NCI-H82 treated with DMSO at 0.1 percent for 48 hours (cell line): Measurements from ENCODE around the gene PRPF39.
"Not testable (repeated sequence)": the region's sequence is repeated elsewhere in the genome, so short reads cannot be mapped to it uniquely, and the experiment has no call there.

ENCODE experiments used
- DNase-seq: peaks from one replicate; lab custom pipeline; 2025; ENCODE audit not compliant: unreplicated experiment; lab: John Stamatoyannopoulos, UW

The PRPF39 gene

DNA sequence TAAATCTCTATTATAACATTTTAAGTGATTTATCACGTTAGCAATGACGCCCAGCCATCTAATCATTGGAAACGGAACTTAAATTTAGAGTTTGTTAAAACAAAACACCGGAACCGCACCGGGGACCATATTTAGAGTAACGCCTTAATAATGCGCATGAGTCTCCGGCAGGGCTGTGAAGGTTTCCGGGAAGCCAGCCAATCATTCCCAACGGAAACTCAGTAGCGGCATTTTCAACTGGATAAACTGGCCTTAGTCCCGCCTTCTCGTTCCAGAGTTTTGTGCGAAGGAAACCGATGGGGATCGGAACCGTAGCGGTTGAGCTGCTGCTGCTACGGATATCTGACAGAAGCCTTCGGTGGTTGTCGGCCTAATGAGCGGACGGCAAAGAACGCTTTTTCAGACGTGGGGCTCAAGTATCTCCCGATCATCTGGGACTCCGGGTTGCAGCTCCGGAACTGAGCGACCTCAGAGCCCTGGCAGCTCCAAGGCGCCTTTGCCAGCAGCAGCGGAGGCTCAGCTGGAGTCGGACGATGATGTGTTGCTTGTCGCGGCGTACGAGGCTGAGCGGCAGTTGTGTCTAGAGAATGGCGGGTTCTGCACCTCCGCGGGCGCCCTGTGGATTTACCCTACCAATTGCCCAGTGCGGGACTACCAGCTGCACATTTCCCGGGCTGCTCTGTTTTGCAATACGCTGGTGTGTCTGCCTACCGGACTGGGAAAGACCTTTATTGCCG lies 51.9 kb downstream of the PRPF39 start, which contains the start of gene FANCM:
FANCM (plus strand) TSS at position 272 of the 737 bp plus-strand sequence; CDS start at position 374, 102 bp downstream.
- DNase-seq, result peak; percentile 89

DNA sequence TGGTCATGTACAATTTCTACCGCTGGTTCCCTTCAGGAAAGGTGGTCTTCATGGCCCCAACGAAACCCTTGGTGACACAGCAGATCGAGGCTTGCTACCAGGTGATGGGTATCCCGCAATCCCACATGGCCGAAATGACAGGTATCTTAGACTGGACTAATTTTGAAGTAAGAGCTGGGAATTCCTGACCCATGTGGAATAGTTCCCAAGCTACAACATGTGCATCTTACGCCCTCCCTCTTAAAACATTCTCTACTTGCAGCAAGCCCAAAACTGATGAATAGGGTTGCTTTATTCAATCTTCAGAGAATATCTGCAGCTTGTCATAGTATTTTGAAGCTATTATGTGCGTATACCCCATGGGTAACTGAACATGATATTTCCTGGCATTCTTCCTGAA lies 52.5 kb downstream of the PRPF39 start:
- DNase-seq, result no peak

DNA sequence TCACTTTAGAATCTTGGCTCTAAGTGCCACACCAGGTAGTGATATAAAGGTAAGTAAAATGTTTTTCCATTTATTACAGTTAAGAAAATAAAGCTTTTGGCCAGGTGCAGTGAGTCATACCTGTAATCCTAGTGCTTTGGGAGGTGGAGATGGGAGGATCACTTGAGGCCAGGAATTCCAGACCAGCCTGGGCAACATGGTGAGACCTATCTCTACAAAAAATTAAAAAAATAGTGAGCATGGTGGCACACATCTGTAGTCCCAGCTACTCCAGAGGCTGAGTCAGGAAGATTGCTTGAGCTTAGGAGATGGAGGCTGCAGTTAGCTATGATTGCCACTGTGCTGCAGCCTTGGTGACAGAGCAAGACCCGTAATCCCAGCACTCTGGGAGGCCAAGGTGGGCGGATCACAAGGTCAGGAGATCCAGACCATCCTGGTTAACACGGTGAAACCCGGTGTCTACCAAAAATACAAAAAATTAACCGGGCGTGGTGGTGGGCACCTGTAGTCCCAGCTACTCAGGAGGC lies 56.8 kb downstream of the PRPF39 start:
- no peak for DNase-seq

DNA sequence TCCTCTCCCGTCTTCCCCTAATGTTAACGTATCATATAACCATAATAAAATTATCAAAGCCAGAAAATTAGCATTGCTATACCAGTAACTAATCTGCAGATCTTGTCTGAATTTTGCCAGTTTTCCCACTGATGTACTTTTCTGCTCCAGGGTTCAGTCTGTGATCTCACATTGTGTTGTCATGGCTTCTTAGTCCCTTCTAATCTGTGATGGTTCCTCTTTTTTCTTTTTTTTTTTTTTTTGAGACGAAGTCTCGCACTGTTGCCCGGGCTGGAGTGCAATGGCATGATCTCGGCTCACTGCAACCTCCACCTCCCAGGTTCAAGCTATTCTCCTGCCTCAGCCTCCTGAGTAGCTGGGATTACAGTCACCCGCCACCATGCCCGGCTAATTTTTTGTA lies 58.2 kb downstream of the PRPF39 start:
- DNase-seq, result not testable (repeated sequence)

DNA sequence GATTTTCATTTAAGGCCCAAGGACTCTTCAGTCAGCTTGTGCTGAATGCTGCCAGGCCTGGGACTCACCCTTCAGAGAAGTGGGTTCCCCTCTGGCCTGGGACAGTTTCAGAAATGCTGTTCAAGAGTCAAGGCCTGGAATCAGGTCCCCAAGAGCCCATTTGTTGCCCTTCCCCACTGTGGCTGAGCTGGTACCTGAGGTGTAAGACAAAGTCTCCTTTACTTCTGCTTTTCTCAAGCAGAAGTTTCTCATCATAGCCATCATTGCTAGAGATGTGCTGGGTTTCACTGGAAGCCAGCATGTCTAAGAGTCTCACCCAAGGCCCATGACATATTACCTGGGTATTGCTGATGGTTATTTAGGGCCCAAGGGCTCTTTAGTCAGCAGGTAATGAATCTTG lies 60.7 kb downstream of the PRPF39 start:
- no peak for DNase-seq

DNA sequence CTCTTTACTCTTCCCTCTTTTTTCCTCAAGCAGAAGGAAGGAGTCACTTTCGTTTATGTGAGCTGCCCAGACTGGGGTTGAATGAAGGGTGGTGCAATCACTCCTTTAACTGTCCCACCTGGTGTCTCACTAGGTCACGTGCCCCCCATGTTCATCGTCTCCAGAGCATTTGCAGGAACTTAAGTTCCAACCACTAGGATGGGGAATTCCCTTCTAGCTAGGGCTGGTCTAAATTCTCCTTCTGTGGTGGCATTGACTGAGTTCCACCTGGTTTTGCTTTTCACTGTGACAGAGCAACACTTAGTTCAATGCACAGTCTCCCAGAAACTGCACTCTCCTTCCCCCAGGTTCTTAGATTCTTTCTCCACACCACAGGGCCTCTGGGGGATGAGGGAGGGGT lies 61.3 kb downstream of the PRPF39 start:
- DNase-seq, result no peak

DNA sequence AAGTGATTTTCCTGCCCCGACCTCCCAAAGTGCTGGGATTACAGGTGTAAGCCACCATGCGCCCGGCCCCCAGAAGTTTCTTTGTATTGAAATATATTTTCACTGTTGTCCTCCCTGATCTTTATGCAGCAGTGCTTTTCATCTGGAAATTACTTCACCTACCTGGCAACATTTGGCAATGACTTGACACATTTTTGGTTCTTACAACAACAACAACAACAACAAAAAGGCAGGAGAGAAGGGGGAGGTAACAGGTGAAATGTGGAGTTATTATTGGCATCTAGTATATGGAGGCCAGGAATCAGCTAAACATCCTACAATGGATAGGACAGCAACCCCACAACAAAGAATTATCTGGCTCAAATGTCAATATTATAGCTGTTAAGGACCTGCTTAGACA lies 65.7 kb downstream of the PRPF39 start:
- DNase-seq, result no peak

DNA sequence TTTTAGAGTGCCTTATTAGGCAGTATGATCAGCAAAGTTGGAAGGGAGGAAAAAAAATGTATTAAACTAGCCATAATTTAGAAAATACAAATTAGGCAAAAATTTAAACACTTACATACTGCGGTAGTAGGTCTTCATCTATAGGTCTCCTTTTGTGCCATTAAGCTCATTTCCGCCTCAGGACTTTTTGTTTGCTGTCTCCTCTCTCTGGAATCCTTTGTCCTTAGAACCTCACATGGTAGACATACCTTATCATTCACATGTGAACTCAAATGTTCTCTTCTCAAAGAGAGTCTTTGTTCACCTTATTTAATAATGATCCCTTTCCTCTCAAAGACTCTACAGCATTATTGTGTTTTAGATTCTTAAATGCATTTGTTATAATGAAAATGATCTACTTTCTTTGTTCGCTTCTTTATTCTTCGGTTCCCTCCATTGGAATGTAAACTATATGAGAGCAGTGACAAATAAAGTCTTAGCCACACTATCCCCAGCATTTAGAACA lies 66.5 kb downstream of the PRPF39 start:
- DNase-seq, result no peak

DNA sequence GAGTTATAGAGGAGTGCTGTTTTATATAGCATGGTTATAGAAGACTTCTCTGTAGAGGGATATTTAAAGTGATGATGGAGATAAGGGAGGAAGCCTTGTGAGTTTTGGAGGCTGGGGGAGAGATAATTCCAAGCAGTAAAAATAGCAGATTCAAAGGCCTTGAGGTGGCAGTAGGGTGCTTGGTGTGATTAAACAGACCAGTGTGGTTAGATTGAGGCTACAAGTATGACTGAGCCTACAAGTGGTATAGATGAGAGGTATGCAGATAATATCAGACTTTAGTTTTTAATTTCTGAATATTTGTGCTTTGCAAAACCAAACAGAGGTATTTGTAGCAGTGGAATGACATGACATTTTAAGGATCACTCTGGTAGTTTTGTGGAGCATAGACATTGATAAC lies 72.2 kb downstream of the PRPF39 start:
- no peak for DNase-seq
